Liver (tissue), 3 donors: ENCODE measurements around the gene PCBD1.

Source experiments
- ATF3 ChIP-seq: IDR thresholded peaks from 2 replicates; pipeline ENCODE4 v1.6.1; 2016; ENCODE audit warnings: antibody characterized with exemption
- CTCF ChIP-seq: fragments of 150-350 bp; IDR thresholded peaks from 2 replicates; pipeline ENCODE4 v1.5.1; 2017; ENCODE audit warnings: improper control_type of control experiment, low read depth, low read length; ENCODE audit not compliant: missing input control
- EGR1 ChIP-seq, 2 donors: IDR thresholded peaks; 2 replicates each; pipeline ENCODE4 v1.6.1; 2016 to 2018; ENCODE audit warnings: antibody characterized with exemption in 2 of 2, low read depth in 2 of 2
- HNF4A ChIP-seq, 2 donors: conservative IDR thresholded peaks; 2 replicates each; pipeline ENCODE4 v1.6.1; 2016; ENCODE audit warnings: antibody characterized with exemption in 2 of 2, mild to moderate bottlenecking in 2 of 2
- JUND ChIP-seq, 2 donors: IDR thresholded peaks; 2 replicates each; pipeline ENCODE4 v1.6.1; 2016; ENCODE audit warnings: antibody characterized with exemption in 2 of 2
- MAX ChIP-seq: IDR thresholded peaks from 2 replicates; pipeline ENCODE4 v1.6.1; 2016; ENCODE audit warnings: antibody characterized with exemption
- REST ChIP-seq: IDR thresholded peaks from 2 replicates; pipeline ENCODE4 v1.6.1; 2016; ENCODE audit warnings: antibody characterized with exemption, mild to moderate bottlenecking
- RXRA ChIP-seq, 2 donors: IDR thresholded peaks; 2 replicates each; pipeline ENCODE4 v1.6.1; 2017 to 2018; ENCODE audit warnings: antibody characterized with exemption in 2 of 2, mild to moderate bottlenecking in 1 of 2
- SP1 ChIP-seq: IDR thresholded peaks from 2 replicates; pipeline ENCODE4 v1.6.1; 2018; ENCODE audit warnings: antibody characterized with exemption, mild to moderate bottlenecking
- TAF1 ChIP-seq: conservative IDR thresholded peaks from 2 replicates; pipeline ENCODE4 v1.6.1; 2016; ENCODE audit warnings: antibody characterized with exemption, mild to moderate bottlenecking
- YY1 ChIP-seq: IDR thresholded peaks from 2 replicates; pipeline ENCODE4 v1.6.1; 2016; ENCODE audit warnings: antibody characterized with exemption, mild to moderate bottlenecking
- donor health status: healthy.
- donor health status: healthy.

- TF ChIP-seq CTCF (no peak), TAF1 (no peak), YY1 (no peak), ATF3 (no peak), HNF4A (conservative IDR thresholded peaks at IDR 0.05) (no peak), EGR1 (IDR thresholded peaks at IDR 0.05; ENCODE audit: low read depth in 2 of 2) (no peak), REST (no peak), JUND (IDR thresholded peaks at IDR 0.05) (no peak), RXRA (IDR thresholded peaks at IDR 0.05) (no peak), SP1 (no peak), MAX (no peak)
Measured at GRCh38 chr10:70850097-70850496, 38.3 kb downstream of the PCBD1 start.
